ENCODE results near the gene CLTCL1. TPM values are rescaled to one million over a fixed set of nuclear protein-coding genes. Genes with fewer than 3 reads are reported as not detected.

CLTCL1 gene
- total RNA-seq, 2 donors from 2014 or later, result 12.1 to 26.2 TPM

- 93% methylated on average over 21 of the region's 21 CpGs for WGBS
- no peaks in the 10 kb centered on the region for H3K9me3 ChIP-seq
- intact Hi-C loops (cut with DNase I), result no loop called here
- H3K36me3 ChIP-seq, result peaks cover 0 to 31% of the 10 kb centered on the region in 2 donors
- no peak overlapping the region for H3K27ac ChIP-seq
- no peak for DNase-seq (ENCODE audit: low spot score)
- H3K4me1 ChIP-seq (replicated peaks), result no peaks in the 10 kb centered on the region
- no peak overlapping the region for H3K4me3 ChIP-seq
- no peak for TF ChIP-seq POLR2A (IDR thresholded peaks at IDR 0.05)
- no peak for TF ChIP-seq POLR2AphosphoS5 (IDR thresholded peaks at IDR 0.05)
- no peak for TF ChIP-seq CTCF (IDR thresholded peaks at IDR 0.05)
- no peaks in the 10 kb centered on the region for H3K27me3 ChIP-seq (replicated peaks; ENCODE audit: insufficient read depth)
Observed at GRCh38 chr22:19134176-19134831, 157.2 kb downstream of the CLTCL1 start.

- WGBS, result 96% methylated on average over 13 of the region's 13 CpGs
- Histone ChIP-seq H3K36me3 (peaks cover 0 to 24% of the 10 kb centered on the region in 2 donors), H3K4me1 (replicated peaks) (no peaks in the 10 kb centered on the region), H3K4me3 (no peak overlapping the region), H3K27ac (no peak overlapping the region), H3K9me3 (no peaks in the 10 kb centered on the region), H3K27me3 (replicated peaks; ENCODE audit: insufficient read depth) (no peaks in the 10 kb centered on the region)
- intact Hi-C loops (cut with DNase I), result no loop called here
- no peak for DNase-seq (ENCODE audit: low spot score)
- TF ChIP-seq POLR2AphosphoS5 (IDR thresholded peaks at IDR 0.05) (no peak), CTCF (IDR thresholded peaks at IDR 0.05) (no peak), POLR2A (IDR thresholded peaks at IDR 0.05) (no peak)
Observed at GRCh38 chr22:19133561-19133960, 158.0 kb downstream of the CLTCL1 start.

- Histone ChIP-seq H3K4me3 (no peak overlapping the region), H3K9me3 (no peaks in the 10 kb centered on the region), H3K4me1 (replicated peaks) (no peaks in the 10 kb centered on the region), H3K36me3 (peaks cover 0 to 24% of the 10 kb centered on the region in 2 donors), H3K27ac (no peak overlapping the region), H3K27me3 (replicated peaks; ENCODE audit: insufficient read depth) (no peaks in the 10 kb centered on the region)
- TF ChIP-seq CTCF (IDR thresholded peaks at IDR 0.05) (no peak), POLR2AphosphoS5 (IDR thresholded peaks at IDR 0.05) (no peak), POLR2A (IDR thresholded peaks at IDR 0.05) (no peak)
- WGBS, result 94% methylated on average over 9 of the region's 9 CpGs
- DNase-seq (ENCODE audit: low spot score), result no peak
- intact Hi-C loops (cut with DNase I), result no loop called here
Observed at GRCh38 chr22:19132693-19133400, 158.7 kb downstream of the CLTCL1 start.

GRCh38 chr22:19132153-19132552 is 159.4 kb downstream of the CLTCL1 start:
- Histone ChIP-seq H3K27ac (no peak overlapping the region), H3K4me1 (replicated peaks) (no peaks in the 10 kb centered on the region), H3K27me3 (replicated peaks; ENCODE audit: insufficient read depth) (no peaks in the 10 kb centered on the region), H3K9me3 (no peaks in the 10 kb centered on the region), H3K36me3 (peaks cover 0 to 24% of the 10 kb centered on the region in 2 donors), H3K4me3 (no peak overlapping the region)
- intact Hi-C loops (cut with DNase I), result no loop called here
- WGBS, result 94% methylated on average over 20 of the region's 20 CpGs
- no peak for DNase-seq (ENCODE audit: low spot score)
- TF ChIP-seq POLR2A (IDR thresholded peaks at IDR 0.05) (no peak), POLR2AphosphoS5 (IDR thresholded peaks at IDR 0.05) (no peak), CTCF (IDR thresholded peaks at IDR 0.05) (no peak)

- Histone ChIP-seq H3K27ac (no peak overlapping the region), H3K4me3 (no peak overlapping the region), H3K36me3 (peaks cover 0 to 24% of the 10 kb centered on the region in 2 donors), H3K4me1 (replicated peaks) (no peaks in the 10 kb centered on the region), H3K9me3 (no peaks in the 10 kb centered on the region), H3K27me3 (replicated peaks; ENCODE audit: insufficient read depth) (no peaks in the 10 kb centered on the region)
- intact Hi-C loops (cut with DNase I), result no loop called here
- TF ChIP-seq CTCF (IDR thresholded peaks at IDR 0.05), result no peak
- no peak for TF ChIP-seq POLR2A (IDR thresholded peaks at IDR 0.05)
- TF ChIP-seq POLR2AphosphoS5 (IDR thresholded peaks at IDR 0.05), result no peak
- WGBS, result 97% methylated on average over 19 of the region's 19 CpGs
- no peak for DNase-seq (ENCODE audit: low spot score)
Observed at GRCh38 chr22:19131685-19132015, 159.9 kb downstream of the CLTCL1 start.

Data from prostate gland (tissue), 2 donors.